Measurements from ENCODE around the gene STARD3. TPM values are rescaled to one million over a fixed set of nuclear protein-coding genes. Genes with fewer than 3 reads are reported as not detected.

STARD3 gene
- total RNA-seq, 2 donors from 2014 or later = 60.3 to 60.5 TPM

GRCh38 chr17:39626171-39627046, 10.5 kb upstream of the STARD3 start, which contains the start of gene PPP1R1B:
Gene PPP1R1B, plus strand, starts transcription at chr17:39626952. Its CDS starts 441 bp downstream, at chr17:39627393.
- Histone ChIP-seq H3K9me3 (ENCODE audit: control insufficient read depth, low read length) (no peaks in the 10 kb centered on the region), H3K36me3 (ENCODE audit: control insufficient read depth, insufficient read depth, low read length) (no peaks in the 10 kb centered on the region), H3K4me3 (ENCODE audit: low read length) (peak within 1 kb of the TSS; percentile 81), H3K27ac (ENCODE audit: low read depth, low read length) (no peak within 1 kb of the TSS), H3K9ac (ENCODE audit: extremely low read depth, low read length, poor library complexity, severe bottlenecking) (no peak within 1 kb of the TSS), H3K27me3 (ENCODE audit: control insufficient read depth, insufficient read depth, low read length, poor library complexity, severe bottlenecking) (peaks cover 46% of the 10 kb centered on the region), H3K4me1 (ENCODE audit: control insufficient read depth, insufficient read depth, low read length) (peaks cover 10% of the 10 kb centered on the region)
- peaks cover 55% of the 10 kb centered on the region for H3K27me3 Mint-ChIP-seq (ENCODE audit: insufficient read depth)
- peak within 1 kb of the TSS; percentile 61 for H3K4me3 Mint-ChIP-seq
- H3K9me3 Mint-ChIP-seq = no peaks in the 10 kb centered on the region
- peak; percentile 86 for DNase-seq
- no peaks in the 10 kb centered on the region for H3K36me3 Mint-ChIP-seq (ENCODE audit: low read depth)
- H3K4me1 Mint-ChIP-seq = peaks cover 20% of the 10 kb centered on the region
- no peak for TF ChIP-seq CTCF (conservative IDR thresholded peaks at IDR 0.05)
- 17 to 23% methylated on average over 14 to 29 of the region's 29 CpGs for WGBS, 2 experiments (ENCODE audit: insufficient coverage in 1 of 2, insufficient read length in 1 of 2)
- no peak within 1 kb of the TSS for H3K27ac Mint-ChIP-seq

GRCh38 chr17:39627047-39627711, 9.8 kb upstream of the STARD3 start:
- H3K4me3 Mint-ChIP-seq = peak overlapping the region; percentile 61
- H3K9me3 ChIP-seq (ENCODE audit: control insufficient read depth, low read length) = no peaks in the 10 kb centered on the region
- peak overlapping the region; percentile 81 for H3K4me3 ChIP-seq (ENCODE audit: low read length)
- peaks cover 43% of the 10 kb centered on the region for H3K27me3 ChIP-seq (ENCODE audit: control insufficient read depth, insufficient read depth, low read length, poor library complexity, severe bottlenecking)
- peaks cover 52% of the 10 kb centered on the region for H3K27me3 Mint-ChIP-seq (ENCODE audit: insufficient read depth)
- DNase-seq = peak; percentile 78
- no peak overlapping the region for H3K9ac ChIP-seq (ENCODE audit: extremely low read depth, low read length, poor library complexity, severe bottlenecking)
- TF ChIP-seq CTCF (conservative IDR thresholded peaks at IDR 0.05) = no peak
- H3K27ac Mint-ChIP-seq = no peak overlapping the region
- H3K4me1 ChIP-seq (ENCODE audit: control insufficient read depth, insufficient read depth, low read length) = peaks cover 10% of the 10 kb centered on the region
- no peak overlapping the region for H3K27ac ChIP-seq (ENCODE audit: low read depth, low read length)
- 0 to 1% methylated on average over 8 to 70 of the region's 72 CpGs for WGBS, 2 experiments (ENCODE audit: insufficient coverage in 1 of 2, insufficient read length in 1 of 2)
- no peaks in the 10 kb centered on the region for H3K9me3 Mint-ChIP-seq
- peaks cover 26% of the 10 kb centered on the region for H3K4me1 Mint-ChIP-seq
- H3K36me3 ChIP-seq (ENCODE audit: control insufficient read depth, insufficient read depth, low read length) = no peaks in the 10 kb centered on the region
- no peaks in the 10 kb centered on the region for H3K36me3 Mint-ChIP-seq (ENCODE audit: low read depth)

- peak overlapping the region; percentile 61 for H3K4me3 Mint-ChIP-seq
- peak; percentile 83 for DNase-seq
- Histone ChIP-seq H3K36me3 (ENCODE audit: control insufficient read depth, insufficient read depth, low read length) (no peaks in the 10 kb centered on the region), H3K9me3 (ENCODE audit: control insufficient read depth, low read length) (no peaks in the 10 kb centered on the region), H3K27me3 (ENCODE audit: control insufficient read depth, insufficient read depth, low read length, poor library complexity, severe bottlenecking) (peaks cover 43% of the 10 kb centered on the region), H3K4me1 (ENCODE audit: control insufficient read depth, insufficient read depth, low read length) (peaks cover 10% of the 10 kb centered on the region), H3K4me3 (ENCODE audit: low read length) (no peak overlapping the region), H3K27ac (ENCODE audit: low read depth, low read length) (no peak overlapping the region), H3K9ac (ENCODE audit: extremely low read depth, low read length, poor library complexity, severe bottlenecking) (no peak overlapping the region)
- WGBS, 2 experiments (ENCODE audit: insufficient coverage in 1 of 2, insufficient read length in 1 of 2) = 18 to 35% methylated on average over 6 to 16 of the region's 16 CpGs
- no peaks in the 10 kb centered on the region for H3K36me3 Mint-ChIP-seq (ENCODE audit: low read depth)
- no peak overlapping the region for H3K27ac Mint-ChIP-seq
- no peak for TF ChIP-seq CTCF (conservative IDR thresholded peaks at IDR 0.05)
- H3K9me3 Mint-ChIP-seq = no peaks in the 10 kb centered on the region
- peaks cover 52% of the 10 kb centered on the region for H3K27me3 Mint-ChIP-seq (ENCODE audit: insufficient read depth)
- peaks cover 26% of the 10 kb centered on the region for H3K4me1 Mint-ChIP-seq
Observed at GRCh38 chr17:39627712-39628516, 9.0 kb upstream of the STARD3 start.
